HFFc6 (cell line): ENCODE data around the gene C10orf90. TPM values are rescaled to one million over a fixed set of nuclear protein-coding genes. Genes with fewer than 3 reads are reported as not detected.

ENCODE experiments used
- DNase-seq: peaks from one replicate; pipeline ENCODE4 v3.0.0-alpha.2; 2018
- H3K27ac Mint-ChIP-seq: 2 replicates; pipeline ENCODE4 v1.8.0; 2020; ENCODE audit warnings: mild to moderate bottlenecking, mixed read lengths
- H3K27me3 Mint-ChIP-seq: 2 replicates; pipeline ENCODE4 v1.8.0; 2021; ENCODE audit warnings: mild to moderate bottlenecking, moderate library complexity, mixed read lengths; ENCODE audit not compliant: insufficient read depth
- H3K36me3 Mint-ChIP-seq: 2 replicates; pipeline ENCODE4 v1.8.0; 2021; ENCODE audit warnings: low read depth, mixed read lengths
- H3K4me1 Mint-ChIP-seq: 2 replicates; pipeline ENCODE4 v1.8.0; 2020; ENCODE audit warnings: low read depth, mixed read lengths
- H3K4me3 Mint-ChIP-seq: 2 replicates; pipeline ENCODE4 v1.8.0; 2020; ENCODE audit warnings: mild to moderate bottlenecking, moderate library complexity, mixed read lengths
- H3K9me3 Mint-ChIP-seq: 2 replicates; pipeline ENCODE4 v1.8.0; 2020; ENCODE audit warnings: mild to moderate bottlenecking, mixed read lengths
- CTCF ChIP-seq: fragments of 200-600 bp; sonication (generic); IDR thresholded peaks from 2 replicates; pipeline ENCODE4 v1.5.0; 2021; ENCODE audit warnings: antibody characterized with exemption, mild to moderate bottlenecking
- total RNA-seq, 6 experiments: library from RNA; stranded (reverse); fragmentation: NEBNext Ultra II Directional; extraction: Animal tissue kit (Norgen Biotek cat#: 25700); gene quantifications; 2 replicates in 1 of 6; 3 replicates in 5 of 6; pipeline ENCODE4 v1.2.3, GENCODE V29; 2021

C10orf90 gene
- total RNA-seq, 6 experiments from 2014 or later: not detected

- no peak overlapping the region for H3K27ac Mint-ChIP-seq
- no peaks in the 10 kb centered on the region; the same call in 1 of the 2 replicates for H3K9me3 Mint-ChIP-seq
Measured at GRCh38 chr10:126651467-126651866, 19.0 kb downstream of the C10orf90 start.

GRCh38 chr10:126650161-126650560 is 20.3 kb downstream of the C10orf90 start:
- no peak overlapping the region for H3K27ac Mint-ChIP-seq
- no peaks in the 10 kb centered on the region; the same call in 1 of the 2 replicates for H3K9me3 Mint-ChIP-seq
- TF ChIP-seq CTCF: no peak
- no peak overlapping the region for H3K4me3 Mint-ChIP-seq
- peaks cover 10% of the 10 kb centered on the region; the same call in 1 of the 2 replicates for H3K4me1 Mint-ChIP-seq
- no peak for DNase-seq
- H3K36me3 Mint-ChIP-seq: no peaks in the 10 kb centered on the region
- H3K27me3 Mint-ChIP-seq: peaks cover 3% of the 10 kb centered on the region

More at GRCh38 chr10:126651467-126651866, 19.0 kb downstream of the C10orf90 start:
- H3K4me1 Mint-ChIP-seq: peaks cover 3% of the 10 kb centered on the region; the same call in 1 of the 2 replicates
- H3K36me3 Mint-ChIP-seq: no peaks in the 10 kb centered on the region
- DNase-seq: no peak
- no peak overlapping the region for H3K4me3 Mint-ChIP-seq
- no peak for TF ChIP-seq CTCF
- peaks cover 5% of the 10 kb centered on the region for H3K27me3 Mint-ChIP-seq

GRCh38 chr10:126647116-126647515 is 23.4 kb downstream of the C10orf90 start:
- Mint-ChIP-seq H3K4me3 (no peak overlapping the region), H3K4me1 (peaks cover 10% of the 10 kb centered on the region; the same call in 1 of the 2 replicates), H3K9me3 (peaks cover 9% of the 10 kb centered on the region), H3K36me3 (no peaks in the 10 kb centered on the region), H3K27me3 (peaks cover 11% of the 10 kb centered on the region), H3K27ac (no peak overlapping the region)
- no peak for DNase-seq
- no peak for TF ChIP-seq CTCF

- no peak for DNase-seq
- TF ChIP-seq CTCF: no peak
- Mint-ChIP-seq H3K36me3 (no peaks in the 10 kb centered on the region), H3K27me3 (peaks cover 14% of the 10 kb centered on the region), H3K4me1 (peaks cover 10% of the 10 kb centered on the region; the same call in 1 of the 2 replicates), H3K27ac (no peak overlapping the region), H3K9me3 (peaks cover 9% of the 10 kb centered on the region), H3K4me3 (no peak overlapping the region)
Measured at GRCh38 chr10:126646110-126646509, 24.4 kb downstream of the C10orf90 start.

GRCh38 chr10:126640401-126640800 is 30.1 kb downstream of the C10orf90 start:
- H3K27me3 Mint-ChIP-seq: peaks cover 14% of the 10 kb centered on the region
- H3K27ac Mint-ChIP-seq: no peak overlapping the region
- no peak overlapping the region for H3K4me3 Mint-ChIP-seq
- DNase-seq: no peak
- peaks cover 17% of the 10 kb centered on the region for H3K9me3 Mint-ChIP-seq
- 0 out of 2 replicates have a peak, but pooled peaks cover 5% of the 10 kb centered on the region for H3K4me1 Mint-ChIP-seq
- no peak for TF ChIP-seq CTCF
- no peaks in the 10 kb centered on the region for H3K36me3 Mint-ChIP-seq
